Cardiac muscle cell (in vitro differentiated cells and primary cell): Measurements from ENCODE around the gene FBXL22. TPM values are rescaled to one million over a fixed set of nuclear protein-coding genes. Genes with fewer than 3 reads are reported as not detected.

ENCODE experiments used
- DNase-seq, 2 donors: peaks; one replicate each; pipeline versions ENCODE4 v3.0.0 to v3.0.0-alpha.2; 2010 to 2017; ENCODE audit warnings: low read depth in 1 of 2, low spot score in 1 of 2
- H3K27ac ChIP-seq: fragments of 200-600 bp; sonication (generic); 2 replicates; pipeline ENCODE4 v1.5.1; 2016
- H3K27me3 ChIP-seq: fragments of 200-600 bp; sonication (generic); 2 replicates; pipeline ENCODE4 v1.6.0; 2016; ENCODE audit warnings: control low read depth
- H3K36me3 ChIP-seq: fragments of 200-600 bp; sonication (generic); 2 replicates; pipeline ENCODE4 v1.5.1; 2016; ENCODE audit warnings: control low read depth
- H3K4me1 ChIP-seq: fragments of 200-600 bp; sonication (generic); 2 replicates; pipeline ENCODE4 v1.8.1; 2017; ENCODE audit warnings: low read depth, mild to moderate bottlenecking, mixed run types
- H3K4me3 ChIP-seq: fragments of 200-600 bp; sonication (generic); 2 replicates; pipeline ENCODE4 v1.5.1; 2016; ENCODE audit warnings: mild to moderate bottlenecking
- H3K9me3 ChIP-seq: fragments of 200-600 bp; sonication (generic); 2 replicates; pipeline ENCODE4 v1.5.1; 2017; ENCODE audit warnings: low read depth, mild to moderate bottlenecking, control low read depth
- polyA plus RNA-seq: library from polyadenylated mRNA; unstranded; fragments of >200 nt; fragmentation: Nextera tagmentation; extraction: Ambion mirVana; gene quantifications from 2 replicates; pipeline ENCODE4 v1.2.1, GENCODE V29; 2016
- total RNA-seq: library from RNA; depleted of rRNA; stranded (reverse); fragments of >200 nt; gene quantifications from 2 replicates; pipeline ENCODE4 v1.2.3, GENCODE V29; 2016
- TF ChIP-seq, protein P1 (sequence below): IDR thresholded peaks from 2 replicates; pipeline ENCODE4 v1.5.1; 2012; ENCODE audit warnings: low read depth, mild to moderate bottlenecking, low read length

Gene FBXL22
- total and polyA plus RNA-seq, 2 experiments from 2014 or later: 14.4 to 26.5 TPM

DNA sequence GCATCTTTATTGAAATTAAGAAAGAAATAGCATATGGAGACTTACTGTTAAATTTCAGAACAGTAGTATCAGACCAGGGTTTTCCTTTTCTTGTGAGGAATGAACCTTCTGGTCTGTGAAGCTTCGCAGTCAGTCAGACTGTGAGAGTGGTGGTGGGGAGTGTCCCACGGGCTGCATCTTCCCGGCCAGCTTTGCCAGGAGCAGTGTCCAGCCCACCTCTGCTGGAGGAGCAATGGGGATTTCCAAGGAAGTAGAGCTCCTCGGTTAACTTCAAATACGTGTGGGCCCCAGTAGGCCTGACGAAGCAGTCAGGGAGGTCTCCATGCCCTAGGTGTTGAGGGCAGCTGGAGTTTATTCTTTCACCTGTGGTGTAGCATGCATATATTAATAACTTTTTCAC, 40.9 kb upstream of the FBXL22 start:
- Histone ChIP-seq H3K9me3 (no peaks in the 10 kb centered on the region), H3K27me3 (no peaks in the 10 kb centered on the region), H3K36me3 (no peaks in the 10 kb centered on the region), H3K4me1 (peaks cover 26% of the 10 kb centered on the region), H3K27ac (no peak overlapping the region), H3K4me3 (no peak overlapping the region)
- no peak for DNase-seq
- TF ChIP-seq, protein P1, sequence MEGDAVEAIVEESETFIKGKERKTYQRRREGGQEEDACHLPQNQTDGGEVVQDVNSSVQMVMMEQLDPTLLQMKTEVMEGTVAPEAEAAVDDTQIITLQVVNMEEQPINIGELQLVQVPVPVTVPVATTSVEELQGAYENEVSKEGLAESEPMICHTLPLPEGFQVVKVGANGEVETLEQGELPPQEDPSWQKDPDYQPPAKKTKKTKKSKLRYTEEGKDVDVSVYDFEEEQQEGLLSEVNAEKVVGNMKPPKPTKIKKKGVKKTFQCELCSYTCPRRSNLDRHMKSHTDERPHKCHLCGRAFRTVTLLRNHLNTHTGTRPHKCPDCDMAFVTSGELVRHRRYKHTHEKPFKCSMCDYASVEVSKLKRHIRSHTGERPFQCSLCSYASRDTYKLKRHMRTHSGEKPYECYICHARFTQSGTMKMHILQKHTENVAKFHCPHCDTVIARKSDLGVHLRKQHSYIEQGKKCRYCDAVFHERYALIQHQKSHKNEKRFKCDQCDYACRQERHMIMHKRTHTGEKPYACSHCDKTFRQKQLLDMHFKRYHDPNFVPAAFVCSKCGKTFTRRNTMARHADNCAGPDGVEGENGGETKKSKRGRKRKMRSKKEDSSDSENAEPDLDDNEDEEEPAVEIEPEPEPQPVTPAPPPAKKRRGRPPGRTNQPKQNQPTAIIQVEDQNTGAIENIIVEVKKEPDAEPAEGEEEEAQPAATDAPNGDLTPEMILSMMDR: no peak

DNA sequence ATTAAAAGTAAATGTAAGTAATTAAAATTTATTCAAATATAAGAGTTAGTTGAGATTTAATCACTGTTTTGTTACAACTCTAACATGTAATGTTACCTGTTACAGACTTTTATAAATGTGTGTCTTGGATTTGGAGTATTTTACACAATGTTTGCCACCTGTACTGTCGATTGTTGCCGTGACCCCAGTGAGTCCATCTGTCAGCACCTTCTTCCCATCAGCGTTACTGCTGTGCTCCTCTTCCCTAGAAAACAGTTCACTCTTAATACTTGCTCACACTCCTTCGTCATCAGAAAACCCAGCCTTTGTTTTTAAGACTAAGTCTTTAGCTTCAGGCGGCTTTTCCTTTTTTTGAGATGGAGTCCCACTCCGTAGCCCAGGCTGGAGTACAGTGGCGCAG, 40.5 kb upstream of the FBXL22 start:
- TF ChIP-seq, protein P1: no peak
- Histone ChIP-seq H3K36me3 (no peaks in the 10 kb centered on the region), H3K4me3 (no peak overlapping the region), H3K4me1 (peaks cover 22% of the 10 kb centered on the region), H3K27ac (no peak overlapping the region), H3K27me3 (no peaks in the 10 kb centered on the region), H3K9me3 (no peaks in the 10 kb centered on the region)
- DNase-seq: no peak

DNA sequence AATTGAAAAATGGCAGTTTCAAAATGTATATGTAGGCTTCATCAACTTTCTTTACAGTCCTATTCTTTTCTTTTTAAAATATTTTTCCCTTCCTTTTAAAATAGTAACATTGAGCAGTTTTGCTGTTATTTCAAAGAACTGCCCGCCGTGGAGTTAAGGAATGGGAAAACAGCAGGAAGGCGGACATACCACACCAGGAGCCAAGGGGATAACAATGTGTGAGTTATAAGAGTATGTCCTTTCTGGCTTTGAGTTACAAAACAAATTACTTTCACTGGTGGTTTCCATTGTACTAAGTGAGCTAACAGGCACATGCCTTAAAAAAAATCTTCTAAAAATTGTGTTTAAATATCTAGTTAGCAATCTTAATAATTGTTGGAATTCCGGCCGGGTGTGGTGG, 37.4 kb upstream of the FBXL22 start:
- Histone ChIP-seq H3K27ac (no peak overlapping the region), H3K36me3 (no peaks in the 10 kb centered on the region), H3K27me3 (no peaks in the 10 kb centered on the region), H3K4me3 (no peak overlapping the region), H3K4me1 (peaks cover 3% of the 10 kb centered on the region), H3K9me3 (no peaks in the 10 kb centered on the region)
- TF ChIP-seq, protein P1: no peak
- no peak for DNase-seq

DNA sequence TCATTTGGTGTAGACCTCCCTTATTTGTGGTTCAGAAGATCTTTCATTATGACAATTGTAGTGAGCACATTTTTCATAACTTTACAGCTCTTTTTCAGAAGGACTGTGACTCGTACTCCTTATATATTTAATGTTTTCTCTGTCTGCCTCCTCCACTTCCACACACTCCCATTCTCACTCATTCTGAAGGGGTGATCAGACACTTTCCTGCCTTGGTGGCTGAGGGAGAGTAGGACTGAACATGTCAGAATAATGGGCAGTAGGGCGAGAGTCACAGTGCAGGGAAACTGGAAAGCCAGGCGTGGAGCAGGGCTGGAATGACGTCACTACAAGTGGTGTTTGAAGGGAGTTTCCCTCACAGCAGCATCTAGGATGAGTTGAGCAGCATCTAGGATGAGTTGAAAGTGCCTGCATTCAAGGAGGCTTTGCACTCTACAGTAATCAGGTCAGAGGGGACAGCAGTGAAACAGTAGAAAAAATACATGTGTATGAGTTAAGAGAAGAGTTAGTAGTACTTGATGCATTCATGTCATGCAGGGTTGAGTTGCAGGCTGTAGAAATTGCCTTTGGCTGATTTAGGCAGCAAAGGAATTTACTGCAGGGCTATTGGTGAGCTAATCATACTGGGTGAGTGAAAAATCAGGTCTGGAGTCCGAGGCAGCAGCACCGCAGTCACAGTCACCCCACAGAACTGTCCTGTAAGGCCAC, 36.3 kb upstream of the FBXL22 start:
- Histone ChIP-seq H3K4me3 (no peak overlapping the region), H3K27me3 (no peaks in the 10 kb centered on the region), H3K9me3 (no peaks in the 10 kb centered on the region), H3K36me3 (no peaks in the 10 kb centered on the region), H3K27ac (no peak overlapping the region), H3K4me1 (peaks cover 3% of the 10 kb centered on the region)
- no peak for DNase-seq
- TF ChIP-seq, protein P1: no peak

DNA sequence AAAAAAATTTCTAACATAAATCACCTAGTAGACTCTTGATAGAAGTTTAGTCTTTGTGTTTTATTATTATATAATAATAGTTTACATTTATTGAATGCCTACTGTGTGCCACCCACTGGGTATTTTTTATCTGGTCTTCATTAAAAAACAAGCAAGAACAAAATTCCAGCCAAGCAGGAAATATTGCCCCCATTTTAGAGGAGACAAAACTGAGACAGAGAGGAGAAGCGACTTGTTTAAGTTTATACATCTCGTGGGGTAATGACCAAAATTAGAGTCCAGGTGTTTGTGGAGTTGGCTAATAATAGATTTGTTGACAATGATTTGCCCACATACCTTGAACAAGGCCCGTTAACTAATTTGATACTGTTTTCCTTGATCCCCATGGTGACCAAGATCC, 33.1 kb upstream of the FBXL22 start:
- Histone ChIP-seq H3K4me3 (no peak overlapping the region), H3K27ac (no peak overlapping the region), H3K4me1 (no peaks in the 10 kb centered on the region), H3K36me3 (no peaks in the 10 kb centered on the region), H3K27me3 (no peaks in the 10 kb centered on the region), H3K9me3 (no peaks in the 10 kb centered on the region)
- TF ChIP-seq, protein P1: no peak
- DNase-seq: no peak
